NOMO-1 treated with DMSO at 0.1 percent for 48 hours (cell line): ENCODE results near the gene UGT3A2.
"Not testable (repeated sequence)": the region's sequence is repeated elsewhere in the genome, so short reads cannot be mapped to it uniquely, and the experiment has no call there.

Experiments
- DNase-seq: peaks from one replicate; lab custom pipeline; 2025; ENCODE audit not compliant: unreplicated experiment; lab: John Stamatoyannopoulos, UW

UGT3A2 gene

DNA sequence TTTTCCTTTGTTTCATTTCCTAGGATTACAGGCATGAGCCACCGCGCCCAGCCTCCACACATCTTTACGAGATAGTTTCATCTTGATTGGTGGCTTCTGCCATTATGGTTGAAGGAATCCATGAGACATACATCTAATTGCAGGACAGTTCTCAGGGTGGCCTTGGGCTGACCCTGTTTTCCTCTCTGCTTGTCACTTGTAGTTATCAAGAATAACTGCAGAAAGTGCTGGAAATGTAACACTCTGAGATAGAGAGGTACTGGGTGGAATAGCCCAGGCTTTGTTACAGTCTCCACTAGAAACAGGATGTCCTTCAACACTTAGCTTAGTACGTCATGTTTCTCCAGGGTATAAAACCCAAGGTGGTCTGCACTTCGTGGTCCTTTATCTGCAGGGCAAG is 10.7 kb downstream of the UGT3A2 start:
- no peak for DNase-seq

DNA sequence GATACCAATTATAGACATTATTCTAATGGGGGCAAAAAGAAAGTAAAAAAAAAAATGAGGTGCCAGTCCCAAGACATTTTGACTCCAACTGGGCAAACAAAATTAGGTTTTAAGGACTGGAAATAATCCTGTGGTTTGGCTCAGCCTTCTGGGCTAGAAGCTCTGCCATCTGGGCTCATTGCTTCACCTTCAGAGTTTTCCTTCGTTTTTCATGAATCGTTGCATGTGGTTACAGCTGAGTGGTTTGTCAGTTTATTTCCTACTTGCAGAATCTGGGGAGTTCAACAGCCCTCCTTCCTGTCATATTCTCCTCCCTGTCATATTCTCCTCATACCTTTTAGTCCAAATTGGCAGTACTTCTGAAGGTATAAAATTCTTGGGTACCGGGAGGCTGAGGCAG is 12.0 kb downstream of the UGT3A2 start:
- peak; percentile 30 for DNase-seq

DNA sequence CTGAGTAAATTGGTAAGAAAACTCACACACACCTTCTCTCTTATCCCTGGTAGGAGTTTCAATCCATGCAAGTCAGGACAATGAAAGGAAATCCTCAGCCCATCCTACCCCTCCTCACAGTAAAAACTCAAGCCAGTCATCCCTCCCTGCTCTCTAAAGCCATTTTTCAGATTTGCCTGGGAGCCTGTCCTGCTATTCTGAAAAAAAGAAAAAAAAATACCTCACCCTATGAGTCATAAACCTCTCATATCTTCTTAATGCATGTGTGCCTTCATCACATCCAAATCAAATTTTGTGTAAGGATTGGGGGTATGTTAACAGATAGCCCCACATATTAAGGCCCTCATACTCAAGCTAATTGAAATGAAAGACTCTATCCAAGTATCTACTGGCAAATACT is 14.1 kb downstream of the UGT3A2 start:
- no peak for DNase-seq

DNA sequence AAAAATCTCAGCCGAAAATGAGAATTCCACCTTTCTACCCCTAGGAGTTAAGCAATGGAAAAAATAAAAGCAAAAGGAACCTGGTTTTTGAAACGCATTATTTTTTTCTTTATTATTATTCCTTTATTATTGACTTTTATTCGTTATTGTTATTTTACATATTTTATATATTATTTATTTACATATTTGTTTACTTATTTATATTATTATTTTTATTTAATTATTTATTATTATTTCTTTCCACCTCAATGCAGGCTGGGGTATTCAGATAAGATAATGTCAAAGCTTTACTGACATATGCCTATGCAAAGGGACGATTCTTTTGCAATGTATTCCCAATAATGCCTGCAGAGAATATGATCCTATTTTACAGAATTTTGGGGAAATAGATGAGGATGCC is 16.7 kb downstream of the UGT3A2 start:
- DNase-seq, result no peak

DNA sequence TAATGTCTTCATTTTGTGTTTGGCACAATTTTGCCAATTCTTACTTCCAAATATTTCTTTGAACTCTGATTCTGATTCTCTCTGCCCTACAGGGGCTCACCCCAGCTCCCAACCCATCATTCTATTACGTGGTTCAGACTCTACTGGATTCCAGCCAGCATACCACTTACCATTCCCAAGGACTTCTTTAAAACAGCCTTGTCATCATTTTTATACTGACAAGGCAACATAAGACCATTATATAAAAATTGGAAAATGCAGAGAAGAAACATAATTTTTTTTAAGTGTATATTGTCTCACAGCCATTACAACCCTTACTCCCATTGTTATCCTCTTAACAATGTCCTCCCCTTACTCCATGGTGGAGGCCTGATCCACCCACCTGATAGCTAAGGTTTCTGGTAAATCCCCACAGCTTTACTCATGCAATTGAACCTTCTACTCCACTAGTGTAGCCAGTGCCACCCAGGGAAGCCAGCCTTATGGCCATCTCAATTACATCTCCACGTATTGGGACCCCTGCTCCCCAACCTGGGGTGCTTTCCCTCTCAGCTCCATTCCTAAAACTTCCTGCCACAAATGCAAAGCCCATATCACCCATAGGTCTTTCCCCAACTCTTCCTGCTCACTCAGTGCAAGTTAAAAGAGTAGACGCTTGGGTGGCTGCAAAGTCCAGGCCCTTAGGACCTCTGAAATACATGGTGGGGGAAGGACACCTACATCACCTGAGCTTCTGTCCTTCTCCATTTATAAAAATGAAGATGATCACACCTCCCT is 19.1 kb downstream of the UGT3A2 start:
- DNase-seq, result no peak

DNA sequence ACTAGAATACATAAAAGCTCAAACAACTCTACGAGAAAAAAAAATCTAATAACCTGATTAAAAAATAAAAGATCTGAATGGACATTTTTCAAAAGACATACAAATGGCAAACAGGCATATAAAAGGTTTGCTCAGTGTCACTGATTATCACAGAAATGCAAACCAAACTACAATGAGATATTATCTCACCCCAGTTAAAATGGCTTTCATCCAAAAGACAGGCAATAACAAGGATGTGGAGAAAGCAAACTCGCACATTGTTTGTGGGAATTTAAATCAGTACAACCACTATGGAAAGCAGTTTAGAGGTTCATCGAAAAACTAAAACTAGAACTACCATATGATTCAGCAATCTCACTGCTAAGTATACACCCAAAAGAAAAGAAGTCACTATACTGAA is 20.8 kb downstream of the UGT3A2 start:
- no peak for DNase-seq

DNA sequence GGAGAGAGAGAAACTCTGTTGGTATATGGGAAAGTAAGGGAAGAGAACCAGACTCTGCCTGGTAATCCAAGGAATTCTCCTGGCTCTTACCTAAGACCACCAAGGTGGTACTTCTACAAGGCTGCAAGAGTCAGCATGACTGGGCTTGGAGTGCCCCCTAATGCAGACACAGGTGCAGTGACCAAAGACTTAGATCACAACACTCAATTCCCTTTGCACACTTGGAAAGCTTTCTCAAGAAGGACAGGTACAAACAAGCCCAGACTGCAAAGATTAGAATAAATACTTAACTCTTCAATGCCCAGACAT is 25.2 kb downstream of the UGT3A2 start:
- no peak for DNase-seq

DNA sequence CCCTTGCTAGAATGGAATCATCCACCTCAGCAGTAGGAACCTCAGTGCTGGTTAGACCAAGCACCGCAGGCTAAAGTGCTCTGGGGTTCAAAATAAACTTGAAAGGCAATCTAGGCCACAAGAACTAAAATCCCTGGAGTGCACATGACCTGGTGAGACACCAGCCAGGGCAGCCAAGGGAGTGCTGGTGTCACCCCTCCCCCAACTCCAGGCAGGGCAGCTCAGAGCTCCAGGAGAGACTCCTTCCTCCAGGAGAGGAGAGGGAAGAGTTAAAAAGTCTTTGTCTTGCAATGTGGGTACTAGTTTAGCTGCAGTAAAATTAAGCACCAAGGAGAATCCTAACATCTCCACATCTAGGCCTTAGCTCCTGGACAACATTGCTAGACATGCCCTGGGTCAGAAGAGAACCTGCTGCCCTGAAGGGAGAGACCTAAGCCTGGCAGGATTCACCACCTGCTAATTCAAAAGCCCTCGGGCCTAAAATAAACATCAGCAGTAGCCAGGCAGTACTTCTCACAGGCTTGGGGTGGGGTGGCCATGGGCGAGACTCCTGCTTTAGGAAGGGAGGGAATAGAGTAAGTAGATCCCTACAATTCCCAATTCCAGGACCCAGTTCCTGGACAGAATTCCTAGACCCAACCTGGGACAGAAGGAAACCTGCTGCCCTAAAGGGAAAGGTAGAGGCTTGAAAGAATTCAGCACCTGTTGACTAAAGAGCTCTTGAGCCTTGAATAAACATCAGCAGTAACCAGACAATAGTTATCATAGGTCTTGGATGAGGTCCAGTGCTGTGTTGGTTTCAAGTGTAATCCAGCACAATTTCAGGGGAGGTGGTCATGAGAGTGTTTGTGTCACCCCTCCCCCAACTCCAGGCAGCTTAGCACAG is 25.8 kb downstream of the UGT3A2 start:
- no peak for DNase-seq

DNA sequence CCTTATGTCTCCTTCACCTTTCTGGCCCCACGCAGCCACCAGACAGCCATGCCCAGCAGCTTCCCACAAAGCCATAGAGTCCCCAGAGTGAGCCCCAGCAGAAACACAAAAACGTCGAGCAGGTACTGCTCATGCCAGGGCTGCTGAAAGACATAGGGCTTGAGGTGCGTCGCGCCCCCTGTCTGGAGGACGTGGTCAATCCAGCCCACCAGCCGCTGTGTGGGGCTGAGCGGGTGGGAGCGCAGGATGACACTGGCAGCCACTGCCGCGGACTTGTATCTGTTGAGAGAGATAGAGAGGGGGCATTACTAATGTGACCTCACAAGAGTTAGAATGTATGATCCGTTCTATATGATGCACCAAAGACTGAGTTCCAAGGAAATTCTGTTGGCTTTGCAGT is 31.0 kb downstream of the UGT3A2 start:
- no peak for DNase-seq

DNA sequence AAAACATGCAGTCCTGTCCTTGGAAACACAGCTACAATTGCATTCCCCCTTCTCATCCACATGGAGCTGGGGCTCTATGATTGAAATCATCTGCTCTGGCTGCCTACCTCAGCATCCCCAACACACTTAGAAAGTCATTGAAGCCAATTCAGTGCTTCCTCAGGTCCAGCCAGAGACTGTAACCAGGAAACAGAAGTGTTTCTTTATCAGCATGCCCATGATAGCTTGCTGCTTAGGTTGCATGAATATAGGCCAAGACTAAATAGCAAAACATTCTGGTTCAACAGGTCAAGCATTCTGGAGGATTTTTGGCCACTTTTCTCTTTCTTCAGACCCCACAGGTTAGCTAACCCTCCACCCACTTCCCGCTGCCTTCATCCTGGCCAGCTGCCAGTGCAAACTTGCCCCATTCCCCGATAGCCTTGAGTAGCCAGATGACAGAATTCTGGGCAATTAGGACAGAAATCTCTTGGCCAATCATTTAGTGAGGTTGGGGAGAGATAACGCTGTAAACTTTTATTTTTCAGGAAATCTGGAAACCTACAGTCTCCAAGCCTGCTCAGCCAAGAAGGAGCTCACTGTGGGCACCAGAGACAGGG is 32.0 kb downstream of the UGT3A2 start:
- DNase-seq, result not testable (repeated sequence)

DNA sequence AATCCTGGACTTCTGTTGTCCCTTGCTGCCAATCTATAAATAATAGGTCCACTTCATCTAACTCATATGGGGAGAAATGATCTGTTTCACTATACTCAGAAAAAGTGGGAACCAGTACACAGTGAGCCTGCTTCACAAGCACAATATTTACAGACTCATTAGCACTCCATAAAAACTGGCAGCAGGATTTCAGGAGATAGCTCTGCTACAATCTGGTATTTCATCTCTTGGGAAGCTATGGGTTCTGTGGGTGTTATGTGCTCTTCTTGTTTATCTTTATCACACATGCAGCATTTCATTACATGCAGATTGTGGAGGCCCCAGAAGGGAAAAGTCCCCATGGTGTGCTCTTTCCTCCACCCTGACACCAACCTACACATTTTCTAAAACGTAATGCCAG is 33.2 kb downstream of the UGT3A2 start:
- no peak for DNase-seq

DNA sequence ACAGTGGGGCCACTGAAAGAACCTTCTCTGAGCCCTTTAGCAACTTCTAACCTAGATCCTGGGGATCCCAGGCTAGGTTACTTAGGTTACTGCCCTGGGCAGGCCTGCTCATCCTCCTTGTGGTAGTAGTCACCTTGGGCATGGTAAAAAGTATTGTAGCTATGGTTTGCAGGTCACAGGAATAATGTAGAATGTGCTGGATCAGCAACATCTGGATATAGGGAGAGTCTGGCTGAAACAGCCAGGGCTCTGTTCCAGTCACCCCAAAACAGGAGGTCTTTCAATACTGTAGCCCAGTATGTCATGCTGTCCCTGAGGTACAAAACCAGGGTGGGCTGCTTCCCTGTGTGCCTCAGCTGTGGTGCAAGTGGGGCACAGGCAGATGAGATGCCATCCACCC is 33.6 kb downstream of the UGT3A2 start:
- DNase-seq, result no peak

DNA sequence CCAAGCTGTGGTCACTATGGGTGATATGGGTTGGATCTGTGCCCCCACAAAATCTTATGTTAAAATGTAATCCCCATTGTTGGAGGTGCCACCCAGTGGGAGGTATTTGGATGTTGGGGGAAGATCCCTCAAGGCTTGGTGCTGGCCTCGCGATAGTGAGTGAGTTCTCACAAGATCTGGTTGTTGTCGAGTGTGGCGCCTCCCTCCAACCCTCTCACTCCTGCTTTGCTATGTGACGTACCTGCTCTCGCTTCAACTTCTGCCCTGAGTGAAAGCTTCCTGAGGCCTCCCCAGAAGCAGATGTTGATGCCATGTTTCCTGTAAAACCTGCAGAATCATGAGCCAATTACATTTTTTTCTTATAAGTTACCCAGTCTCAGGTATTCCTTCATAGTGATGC is 35.5 kb downstream of the UGT3A2 start:
- no peak for DNase-seq

DNA sequence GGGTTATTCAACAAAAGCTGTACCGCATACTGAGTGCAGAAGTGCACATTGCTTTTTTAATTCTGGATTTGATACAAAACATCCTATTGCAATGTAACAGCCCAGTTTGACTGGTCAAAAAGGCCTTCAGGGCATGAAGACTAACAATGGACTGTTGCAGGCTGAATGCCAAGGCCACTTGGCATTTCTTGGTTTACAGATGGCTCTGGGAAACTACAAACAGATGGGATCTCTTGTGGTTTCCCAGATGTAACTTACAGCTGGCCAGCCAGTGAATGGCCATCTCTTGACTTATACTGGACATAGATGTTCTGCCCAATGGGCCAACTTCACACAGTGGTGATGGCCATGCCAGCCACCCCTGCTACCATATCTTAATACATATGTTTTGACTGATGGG is 36.8 kb downstream of the UGT3A2 start:
- no peak for DNase-seq

DNA sequence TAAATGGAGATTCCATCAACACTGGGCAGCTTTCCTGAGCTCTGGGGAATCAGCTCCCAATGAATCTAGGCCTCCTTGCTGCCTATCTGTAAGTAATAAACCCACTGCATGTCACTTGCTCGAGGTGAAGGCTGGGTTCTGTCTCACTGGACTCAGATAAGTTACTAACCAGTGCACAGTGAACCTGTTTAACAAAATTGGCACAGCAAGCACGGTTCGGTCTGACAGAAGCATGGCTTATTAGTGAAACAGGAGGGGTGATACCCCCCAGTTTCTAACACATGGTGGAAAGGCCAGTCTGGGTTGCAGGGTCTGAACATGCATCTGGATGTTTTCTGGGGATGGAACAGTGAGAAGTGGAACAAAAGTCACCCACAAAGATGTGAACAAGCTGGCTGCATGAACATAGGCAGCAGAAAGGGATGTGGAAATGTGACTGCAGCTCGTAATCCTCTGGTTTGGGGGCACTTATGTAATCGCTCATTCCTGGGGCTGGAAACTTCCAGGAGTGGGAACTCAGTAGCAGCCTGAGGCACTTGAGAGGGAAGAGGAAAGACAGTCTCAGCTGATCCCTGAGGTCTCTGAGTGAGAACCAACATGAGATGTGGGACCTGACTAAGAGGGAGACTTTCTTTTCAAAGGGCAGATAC is 37.7 kb downstream of the UGT3A2 start:
- no peak for DNase-seq

DNA sequence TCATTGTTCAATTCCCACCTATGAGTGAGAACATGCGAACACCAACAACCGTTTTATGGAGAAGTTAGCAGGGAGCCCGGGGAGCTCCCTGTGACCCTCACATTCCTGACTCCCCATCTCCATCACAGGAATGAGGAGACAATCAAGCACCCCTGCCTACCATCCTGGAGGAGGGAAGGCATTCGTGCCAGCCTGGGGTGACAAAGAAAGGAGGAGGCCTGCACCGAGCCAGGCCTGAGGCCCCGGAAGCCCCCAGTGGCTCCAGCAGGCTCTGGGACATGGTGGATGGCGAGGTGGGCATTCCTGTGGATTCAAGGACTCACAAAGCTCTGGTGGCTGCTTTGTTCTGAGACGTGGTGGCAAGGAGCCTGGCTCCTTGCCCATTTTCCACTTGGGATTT is 39.0 kb downstream of the UGT3A2 start:
- no peak for DNase-seq

DNA sequence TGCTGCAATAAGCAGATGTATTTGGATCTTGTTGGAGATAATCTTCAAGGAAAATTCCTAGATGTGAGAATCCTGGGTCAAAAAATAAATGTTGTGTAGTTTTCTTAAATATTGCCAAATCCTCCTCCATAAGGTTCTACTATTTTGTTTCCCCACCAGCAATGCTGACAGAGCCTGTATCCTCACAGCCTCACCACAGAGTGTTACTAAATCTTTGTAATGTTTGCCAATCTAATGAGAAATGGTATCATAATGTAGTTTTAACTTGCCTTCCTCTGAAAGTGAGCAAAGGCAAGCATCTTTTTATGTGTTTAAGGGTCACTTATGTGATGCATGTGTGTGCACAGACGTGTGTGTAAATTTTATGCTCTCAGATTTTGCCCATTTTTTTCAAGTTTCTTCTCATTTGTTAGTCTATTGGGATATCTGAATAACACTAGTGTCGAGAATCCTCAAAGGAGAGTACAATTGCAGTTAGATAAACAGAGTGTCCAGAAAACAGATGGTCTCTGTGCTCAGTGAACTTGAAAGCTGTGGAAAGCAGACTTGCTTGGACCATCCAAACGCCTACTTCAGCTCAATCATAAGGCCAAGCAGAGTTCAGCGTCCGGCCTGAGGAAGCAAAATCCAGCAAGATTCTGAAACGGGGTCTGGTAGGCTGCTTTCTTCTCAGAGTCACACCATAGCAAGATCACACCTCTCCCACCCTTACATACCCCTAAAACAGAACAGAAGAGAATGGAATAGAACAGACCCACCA is 39.8 kb downstream of the UGT3A2 start:
- no peak for DNase-seq

DNA sequence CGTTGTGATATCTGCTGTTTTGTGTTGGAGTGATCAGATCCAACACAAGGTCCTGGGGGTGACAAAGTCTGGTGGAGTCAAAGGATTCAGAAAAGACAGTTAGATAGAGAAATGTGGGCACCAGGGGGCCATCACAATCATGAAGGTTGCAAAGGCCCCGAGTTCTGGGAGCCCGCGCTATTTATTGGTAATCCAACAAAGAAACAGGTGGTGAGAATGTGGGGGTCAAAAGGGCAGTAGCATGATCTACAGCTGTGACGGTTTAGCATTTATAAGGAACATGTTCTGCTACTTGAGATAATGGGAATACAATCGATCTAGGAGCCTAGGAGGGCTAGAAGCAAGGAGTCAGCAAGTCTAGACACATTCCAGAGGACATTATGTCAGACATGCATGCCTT is 44.4 kb downstream of the UGT3A2 start:
- DNase-seq, result not testable (repeated sequence)

DNA sequence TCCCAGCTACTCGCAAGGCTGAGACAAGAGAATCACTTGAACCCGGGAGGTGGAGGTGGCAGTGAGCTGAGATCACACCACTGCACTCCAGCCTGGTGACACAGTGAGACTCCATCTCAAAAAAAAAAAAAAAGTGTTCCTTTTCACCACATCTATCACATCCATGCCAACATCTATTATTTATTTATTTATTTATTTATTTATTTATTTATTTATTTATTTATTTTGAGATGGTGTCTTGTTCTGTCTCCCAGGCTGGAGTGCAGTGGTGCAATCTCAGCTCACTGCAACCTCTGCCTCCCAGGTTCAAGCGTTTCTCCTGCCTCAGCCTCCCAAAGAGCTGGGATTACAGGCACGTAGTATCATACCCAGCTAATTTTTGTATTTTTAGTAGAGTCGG is 47.1 kb downstream of the UGT3A2 start:
- DNase-seq, result not testable (repeated sequence)

DNA sequence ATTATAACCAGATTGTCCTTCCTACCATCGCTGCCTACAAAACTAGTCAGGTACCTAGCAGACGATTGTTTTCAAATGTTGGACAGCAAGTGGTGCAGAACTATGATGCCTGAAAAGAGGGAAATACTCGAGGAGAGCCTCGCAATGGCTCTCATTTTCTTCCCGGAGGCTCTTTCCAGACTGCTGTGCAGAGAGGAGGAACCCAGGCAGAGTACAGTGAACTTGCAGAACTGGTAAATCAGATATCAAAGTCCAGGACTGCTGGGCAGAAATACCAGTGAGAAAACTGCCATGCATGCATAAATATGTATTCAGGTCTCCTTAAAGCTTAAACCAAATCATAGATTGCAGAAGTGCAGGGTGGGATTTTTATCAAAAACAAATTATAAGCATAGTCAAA is 49.1 kb downstream of the UGT3A2 start:
- DNase-seq, result no peak

DNA sequence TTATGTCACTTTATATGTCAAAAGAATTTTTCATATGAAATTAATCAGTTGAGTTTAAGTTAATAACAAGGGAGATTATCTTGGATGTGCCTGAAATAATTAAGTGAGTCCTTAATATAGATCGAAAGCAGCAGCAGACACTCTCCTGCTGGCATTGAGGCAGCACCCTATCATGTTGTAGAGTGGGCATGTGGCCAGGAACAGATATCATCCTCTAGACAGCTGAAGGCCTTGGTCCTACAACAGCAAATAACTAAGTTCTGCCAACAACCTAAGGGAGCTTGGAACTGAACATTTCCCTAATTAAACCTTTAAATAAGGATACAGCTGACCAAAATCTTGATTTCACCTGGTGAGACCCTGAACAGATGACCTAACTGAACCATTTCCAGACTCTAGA is 49.7 kb downstream of the UGT3A2 start:
- no peak for DNase-seq
